Measurements from ENCODE around the gene ERGIC1. TPM values are rescaled to one million over a fixed set of nuclear protein-coding genes. Genes with fewer than 3 reads are reported as not detected.

Gene ERGIC1
- total and polyA plus RNA-seq, 2 of the 13 experiments (the other 11 are each of a cell fraction or from before 2014, with no cell fraction given) = 78.5 to 184 TPM

- Histone ChIP-seq H3K27ac (ENCODE audit: extremely low read length, insufficient read depth, low read length) (peak overlapping the region; percentile 99), H2AFZ (ENCODE audit: low read length) (no peak overlapping the region), H3K79me2 (ENCODE audit: insufficient read depth, low read length) (peaks cover 66% of the 10 kb centered on the region), H3K9me3 (ENCODE audit: low read length) (no peaks in the 10 kb centered on the region), H4K20me1 (ENCODE audit: insufficient read depth, low read length) (no peaks in the 10 kb centered on the region; the same call in 1 of the 2 replicates), H3K4me3 (replicated peaks in 1 of 3; ENCODE audit: insufficient read depth in 1 of 3, low read depth in 2 of 3, low read length in 3 of 3) (peak overlapping the region in 1 of 3 experiments; percentile 55; a peak in 3 of 6 replicates), H3K36me3 (replicated peaks in 1 of 2; ENCODE audit: control insufficient read depth in 1 of 2, insufficient read depth in 2 of 2, low read length in 2 of 2) (peaks cover 4 to 18% of the 10 kb centered on the region in 2 experiments; a peak in 3 of 5 replicates), H3K27me3 (ENCODE audit: control insufficient read depth in 1 of 2, insufficient read depth in 2 of 2, low read length in 2 of 2) (no peaks in the 10 kb centered on the region), H3K4me1 (ENCODE audit: insufficient read depth, low read length) (peaks cover 90% of the 10 kb centered on the region), H3K9ac (ENCODE audit: insufficient read depth, low read depth, low read length) (peak overlapping the region; percentile 89), H3K4me2 (ENCODE audit: low read depth, low read length) (peak overlapping the region; percentile 79)
- ChIA-PET CTCF (ENCODE audit: low intra/inter-chr PET ratio, low total read pairs) (interaction anchor here (1.4 to 2.1 kb wide), 2 partner anchors 88 to 145 kb away, joined by 4 to 6 read pairs; partner anchors contain the start of gene DUSP1), POLR2A (interaction anchor here (0.8 to 4.5 kb wide), 22 partner anchors 9 to 145 kb away, joined by 3 to 351 read pairs (median 12); partner anchors contain the start of genes DUSP1, ERGIC1 and RPL26L1)
- TF ChIP-seq ZNF501 (CRISPR knock-in tag; IDR thresholded peaks at IDR 0.05) (0 out of 2 replicates have a peak, but pooled peaks have one; percentile 34), ZFP82 (CRISPR knock-in tag; IDR thresholded peaks at IDR 0.05; ENCODE audit: borderline replicate concordance) (no peak), SNAI1 (CRISPR knock-in tag; IDR thresholded peaks at IDR 0.05; ENCODE audit: borderline replicate concordance) (no peak), HOXA5 (CRISPR knock-in tag; IDR thresholded peaks at IDR 0.05) (no peak), ZNF350 (CRISPR knock-in tag; IDR thresholded peaks at IDR 0.05; ENCODE audit: borderline replicate concordance, low read depth) (0 out of 2 replicates have a peak, but pooled peaks have one; percentile 6)
- BruUV-seq (replicated peaks) = TSS peak; percentile 52
- DNase-seq (ENCODE audit: low spot score) (no peak), ATAC-seq (no peak), FAIRE-seq (no peak)
- 70% methylated on average over 4 of the region's 4 CpGs for WGBS (ENCODE audit: low lambda C conversion rate)
- in situ Hi-C loops (cut with HindIII; ENCODE audit: extremely low pct_ligation_motif_present, low pct_unique_long_range_greater_than_20kb) = loop anchor here (10.0 kb wide), 1 partner anchor 85 kb away; the partner anchor contains the start of gene DUSP1
- intact Hi-C loops (cut with micrococcal nuclease; ENCODE audit: unreplicated experiment) = loop anchor here (1.0 to 2.0 kb wide), 4 partner anchors 8 to 95 kb away; no protein-coding TSS in a partner anchor
These were observed 25.9 kb downstream of the ERGIC1 start for GRCh38 chr5:172859966-172860365.
